Subcutaneous abdominal adipose tissue (tissue), 5 donors: ENCODE data around the gene IFT25.
"Not testable (repeated sequence)": the region's sequence is repeated elsewhere in the genome, so short reads cannot be mapped to it uniquely, and the experiment has no call there.

Experiments
- H3K27ac ChIP-seq: one replicate; pipeline ENCODE4 v1.7.0; 2013; ENCODE audit warnings: low read depth, mild to moderate bottlenecking, inconsistent platforms, low read length, moderate library complexity
- H3K27me3 ChIP-seq, 5 donors: one replicate each; pipeline ENCODE4 v1.7.0; 2013; ENCODE audit warnings: low read length in 5 of 5, inconsistent platforms in 1 of 5; ENCODE audit not compliant: control insufficient read depth in 5 of 5, insufficient read depth in 4 of 5
- H3K36me3 ChIP-seq, 5 donors: one replicate each; pipeline ENCODE4 v1.7.0; 2013; ENCODE audit warnings: low read length in 5 of 5; ENCODE audit not compliant: control insufficient read depth in 5 of 5, insufficient read depth in 5 of 5
- H3K4me1 ChIP-seq, 5 donors: one replicate each; pipeline ENCODE4 v1.7.0; 2013; ENCODE audit warnings: low read length in 5 of 5, mild to moderate bottlenecking in 3 of 5, moderate library complexity in 1 of 5; ENCODE audit not compliant: control insufficient read depth in 5 of 5, insufficient read depth in 5 of 5
- H3K4me3 ChIP-seq, 5 donors: one replicate each; pipeline ENCODE4 v1.7.0; 2013; ENCODE audit warnings: low read length in 5 of 5, low read depth in 1 of 5
- H3K9ac ChIP-seq, 5 donors: one replicate each; pipeline ENCODE4 v1.7.0; 2013; ENCODE audit warnings: low read length in 5 of 5, mild to moderate bottlenecking in 4 of 5, moderate library complexity in 3 of 5
- H3K9me3 ChIP-seq, 5 donors: one replicate each; pipeline ENCODE4 v1.7.0; 2013; ENCODE audit warnings: low read length in 5 of 5; ENCODE audit not compliant: control insufficient read depth in 5 of 5
- donor health status: healthy.
- donor health status: healthy.
- donor health status: healthy.
- donor health status: healthy.
- donor health status: healthy.

IFT25 gene

GRCh38 chr1:53891678-53892077 lies 53.8 kb downstream of the IFT25 start:
- Histone ChIP-seq H3K4me1 (peaks cover 2 to 38% (median 22%) of the 10 kb centered on the region in 5 donors), H3K27ac (no peak overlapping the region), H3K27me3 (no peaks in the 10 kb centered on the region), H3K9ac (no peak overlapping the region), H3K36me3 (peaks cover 0 to 7% (median 3%) of the 10 kb centered on the region in 5 donors), H3K9me3 (no peaks in the 10 kb centered on the region), H3K4me3 (no peak overlapping the region)

DNA sequence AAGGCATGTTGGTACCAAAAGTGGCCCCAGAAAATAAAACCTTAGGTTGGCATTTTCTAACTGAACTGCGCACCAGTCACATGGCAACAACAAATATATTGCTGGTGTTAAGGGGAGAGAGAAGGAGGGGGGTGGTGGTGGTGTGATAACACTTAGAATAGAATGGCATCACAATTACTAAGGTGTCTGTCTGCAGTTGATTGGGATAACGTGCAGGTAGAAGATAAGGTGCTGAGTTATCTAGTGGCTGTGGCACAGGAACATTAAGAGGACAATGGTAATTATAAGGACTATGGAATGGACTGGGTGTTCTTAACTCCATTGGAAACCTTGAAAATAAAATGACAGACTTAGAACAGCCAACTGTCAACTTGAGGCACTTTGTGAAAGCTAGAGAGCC lies 54.5 kb downstream of the IFT25 start:
- Histone ChIP-seq H3K9me3 (no peaks in the 10 kb centered on the region), H3K4me1 (peaks cover 2 to 33% (median 16%) of the 10 kb centered on the region in 5 donors), H3K27ac (no peak overlapping the region), H3K27me3 (no peaks in the 10 kb centered on the region), H3K36me3 (peaks cover 0 to 12% (median 6%) of the 10 kb centered on the region in 5 donors), H3K9ac (no peak overlapping the region), H3K4me3 (no peak overlapping the region)

- no peaks in the 10 kb centered on the region for H3K9me3 ChIP-seq
- H3K4me3 ChIP-seq = peak overlapping the region; percentile 77 to 91 (median 88)
- peaks cover 2 to 17% (median 8%) of the 10 kb centered on the region in 5 donors for H3K36me3 ChIP-seq
- peak overlapping the region; percentile 16 to 92 (median 85) for H3K9ac ChIP-seq
- H3K4me1 ChIP-seq = peaks cover 2 to 30% (median 16%) of the 10 kb centered on the region in 5 donors
- peak overlapping the region; percentile 77 for H3K27ac ChIP-seq
- H3K27me3 ChIP-seq = no peaks in the 10 kb centered on the region
Measured at GRCh38 chr1:53890522-53890941, 55.0 kb downstream of the IFT25 start.

DNA sequence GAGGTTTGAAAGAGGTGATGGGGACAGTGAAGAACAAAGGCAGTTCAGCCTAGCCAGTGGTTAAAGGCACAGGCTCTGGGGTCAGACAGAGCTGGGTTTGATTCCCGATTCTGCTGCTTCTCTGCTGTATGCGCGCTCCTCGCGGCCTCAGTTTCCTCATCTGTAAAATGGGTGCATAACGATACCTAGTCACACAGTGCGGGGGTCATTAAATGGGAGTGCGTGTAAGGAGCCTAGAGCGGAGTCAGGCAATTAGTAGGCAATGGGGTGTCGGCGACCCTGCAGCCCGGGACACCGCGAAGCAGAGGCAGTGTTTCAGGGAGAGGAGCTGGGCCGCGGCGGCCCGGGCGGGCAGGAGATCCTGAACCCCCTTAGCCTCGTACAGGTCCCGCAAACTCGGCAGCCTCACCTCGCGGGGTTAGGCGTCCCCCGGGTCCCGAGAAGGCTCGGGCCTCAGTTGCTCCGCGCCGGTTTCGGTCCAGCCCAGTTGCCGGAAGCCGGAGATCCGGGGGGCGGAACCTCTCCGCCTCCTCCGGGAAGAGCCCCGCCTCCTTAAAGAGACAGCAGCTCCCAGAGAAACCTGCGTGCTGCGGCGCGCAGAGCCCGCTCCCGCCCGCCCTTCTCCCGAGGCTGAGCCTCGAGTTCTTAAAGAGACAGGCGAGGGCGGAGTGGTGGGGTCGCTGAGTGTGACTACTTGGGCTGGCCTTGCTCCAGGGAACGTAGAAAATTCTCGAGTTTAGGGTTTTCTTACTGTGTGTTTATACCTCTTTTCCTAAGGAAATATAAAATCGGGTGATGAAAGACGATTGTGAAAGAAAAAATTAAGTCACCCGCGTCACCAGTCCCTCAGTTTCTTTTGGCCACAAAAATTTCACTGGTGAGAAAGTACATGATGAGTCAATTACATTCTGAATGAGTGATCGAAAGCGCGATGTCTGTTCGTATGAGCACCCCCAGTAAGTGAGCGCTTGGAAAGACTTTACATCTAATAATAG lies 55.9 kb downstream of the IFT25 start, which contains the start of gene YIPF1:
TSS of gene YIPF1 (minus strand) at position 494 of the 995 bp plus-strand sequence. CDS start 860 bp downstream, outside the sequence.
- Histone ChIP-seq H3K4me1 (peaks cover 2 to 27% (median 16%) of the 10 kb centered on the region in 5 donors), H3K9ac (peak within 1 kb of the TSS; percentile 23 to 92 (median 85)), H3K27ac (peak within 1 kb of the TSS; percentile 77), H3K9me3 (no peaks in the 10 kb centered on the region), H3K27me3 (no peaks in the 10 kb centered on the region), H3K4me3 (peak within 1 kb of the TSS; percentile 77 to 98 (median 90)), H3K36me3 (peaks cover 7 to 20% (median 8%) of the 10 kb centered on the region in 5 donors)

GRCh38 chr1:53888681-53889080 lies 56.8 kb downstream of the IFT25 start:
- Histone ChIP-seq H3K4me1 (peaks cover 2 to 27% (median 16%) of the 10 kb centered on the region in 5 donors), H3K27ac (peak overlapping the region; percentile 77), H3K9ac (peak overlapping the region in 2 of 5 donors; percentile 89 to 92), H3K9me3 (no peaks in the 10 kb centered on the region), H3K27me3 (no peaks in the 10 kb centered on the region), H3K36me3 (peaks cover 7 to 22% (median 10%) of the 10 kb centered on the region in 5 donors), H3K4me3 (peak overlapping the region; percentile 77 to 98 (median 90))

DNA sequence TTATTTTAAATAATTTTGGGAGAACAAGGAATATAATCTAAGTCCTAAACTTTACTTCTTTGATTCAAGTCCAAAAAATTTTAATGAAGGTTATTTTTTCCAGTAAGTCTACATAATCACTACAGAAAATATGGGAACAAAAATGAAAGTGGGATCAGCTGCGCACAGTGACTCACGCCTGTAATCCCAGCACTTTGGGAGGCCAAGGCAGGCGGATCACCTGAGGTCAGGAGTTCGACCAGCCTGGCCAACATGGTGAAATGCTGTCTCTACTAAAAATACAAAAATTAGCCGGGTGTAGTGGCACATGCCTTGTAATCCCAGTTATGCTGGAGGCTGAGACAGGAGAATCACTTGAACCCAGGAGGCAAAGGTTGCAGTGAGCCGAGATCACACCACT lies 61.9 kb downstream of the IFT25 start:
- not testable (repeated sequence) for H3K27ac ChIP-seq, H3K4me3 ChIP-seq, H3K9me3 ChIP-seq, H3K9ac ChIP-seq, H3K27me3 ChIP-seq, H3K4me1 ChIP-seq
- peaks cover 11 to 46% (median 26%) of the 10 kb centered on the region in 5 donors for H3K36me3 ChIP-seq

GRCh38 chr1:53881853-53882252 lies 63.6 kb downstream of the IFT25 start:
- H3K4me3 ChIP-seq, H3K27me3 ChIP-seq, H3K4me1 ChIP-seq, H3K9me3 ChIP-seq, H3K9ac ChIP-seq, H3K27ac ChIP-seq: not testable (repeated sequence)
- H3K36me3 ChIP-seq = peaks cover 11 to 55% (median 37%) of the 10 kb centered on the region in 5 donors

GRCh38 chr1:53878492-53879105 lies 66.9 kb downstream of the IFT25 start:
- Histone ChIP-seq H3K4me3 (no peak overlapping the region), H3K36me3 (peaks cover 18 to 59% (median 43%) of the 10 kb centered on the region in 5 donors), H3K27me3 (no peaks in the 10 kb centered on the region), H3K9ac (no peak overlapping the region), H3K4me1 (peaks cover 0 to 5% (median 4%) of the 10 kb centered on the region in 5 donors), H3K27ac (no peak overlapping the region), H3K9me3 (no peaks in the 10 kb centered on the region)

GRCh38 chr1:53875150-53875549 lies 70.3 kb downstream of the IFT25 start:
- H3K36me3 ChIP-seq = peaks cover 28 to 74% (median 53%) of the 10 kb centered on the region in 5 donors
- H3K4me3 ChIP-seq, H3K9ac ChIP-seq: not testable (repeated sequence)

More at GRCh38 chr1:53875150-53875549, 70.3 kb downstream of the IFT25 start:
- H3K9me3 ChIP-seq, H3K4me1 ChIP-seq, H3K27me3 ChIP-seq, H3K27ac ChIP-seq: not testable (repeated sequence)
